ENCODE data around the gene TERT.

TERT gene

GRCh38 chr5:1208743-1209488 lies 86.0 kb downstream of the TERT start:
- H3K79me2 ChIP-seq (ENCODE audit: insufficient read depth, low read length): no peaks in the 10 kb centered on the region
- H2AFZ ChIP-seq (ENCODE audit: low read depth, low read length, severe bottlenecking): no peak overlapping the region
- no peaks in the 10 kb centered on the region for H3K9me3 ChIP-seq (ENCODE audit: insufficient read depth, low read length)
- no peaks in the 10 kb centered on the region for H4K20me1 ChIP-seq (ENCODE audit: low read depth, low read length)
- H3K4me2 ChIP-seq (ENCODE audit: low read depth, low read length, poor library complexity, severe bottlenecking): no peak overlapping the region
- no peaks in the 10 kb centered on the region for H3K9me2 ChIP-seq (replicated peaks; ENCODE audit: insufficient read depth, low read length)
- no peaks in the 10 kb centered on the region for H3F3A ChIP-seq (ENCODE audit: insufficient read depth)
- no peak overlapping the region for H3K4me3 ChIP-seq (ENCODE audit: insufficient read depth, low read length, poor library complexity, severe bottlenecking)
- no peaks in the 10 kb centered on the region for H3K27me3 ChIP-seq (ENCODE audit: low read length)
- no peak overlapping the region for H3K27ac ChIP-seq (ENCODE audit: low read depth, low read length)
- no peaks in the 10 kb centered on the region for H3K36me3 ChIP-seq (ENCODE audit: low read length)
- no peak overlapping the region for H3K9ac ChIP-seq (ENCODE audit: low read length)
- TF ChIP-seq EZH2phosphoT487 (conservative IDR thresholded peaks at IDR 0.05; ENCODE audit: low read length) (no peak), CTCF (IDR thresholded peaks at IDR 0.05; ENCODE audit: insufficient read depth, low read length, poor library complexity, severe bottlenecking) (no peak)

GRCh38 chr5:1208221-1208742 lies 86.6 kb downstream of the TERT start:
- Histone ChIP-seq H3K9me3 (ENCODE audit: insufficient read depth, low read length) (no peaks in the 10 kb centered on the region), H4K20me1 (ENCODE audit: low read depth, low read length) (no peaks in the 10 kb centered on the region), H3K9ac (ENCODE audit: low read length) (no peak overlapping the region), H3K9me2 (replicated peaks; ENCODE audit: insufficient read depth, low read length) (no peaks in the 10 kb centered on the region), H2AFZ (ENCODE audit: low read depth, low read length, severe bottlenecking) (no peak overlapping the region), H3K79me2 (ENCODE audit: insufficient read depth, low read length) (no peaks in the 10 kb centered on the region), H3K36me3 (ENCODE audit: low read length) (no peaks in the 10 kb centered on the region), H3K27ac (ENCODE audit: low read depth, low read length) (no peak overlapping the region), H3K4me2 (ENCODE audit: low read depth, low read length, poor library complexity, severe bottlenecking) (no peak overlapping the region), H3K27me3 (ENCODE audit: low read length) (no peaks in the 10 kb centered on the region), H3F3A (ENCODE audit: insufficient read depth) (no peaks in the 10 kb centered on the region), H3K4me3 (ENCODE audit: insufficient read depth, low read length, poor library complexity, severe bottlenecking) (no peak overlapping the region)
- TF ChIP-seq EZH2phosphoT487 (conservative IDR thresholded peaks at IDR 0.05; ENCODE audit: low read length) (no peak), CTCF (IDR thresholded peaks at IDR 0.05; ENCODE audit: insufficient read depth, low read length, poor library complexity, severe bottlenecking) (no peak)

GRCh38 chr5:1207555-1207954 lies 87.3 kb downstream of the TERT start:
- no peak overlapping the region for H3K4me2 ChIP-seq (ENCODE audit: low read depth, low read length, poor library complexity, severe bottlenecking)
- TF ChIP-seq CTCF (IDR thresholded peaks at IDR 0.05; ENCODE audit: insufficient read depth, low read length, poor library complexity, severe bottlenecking) (no peak), EZH2phosphoT487 (conservative IDR thresholded peaks at IDR 0.05; ENCODE audit: low read length) (no peak)
- no peaks in the 10 kb centered on the region for H3K27me3 ChIP-seq (ENCODE audit: low read length)
- no peak overlapping the region for H2AFZ ChIP-seq (ENCODE audit: low read depth, low read length, severe bottlenecking)
- H3K79me2 ChIP-seq (ENCODE audit: insufficient read depth, low read length): no peaks in the 10 kb centered on the region
- H3K27ac ChIP-seq (ENCODE audit: low read depth, low read length): no peak overlapping the region
- no peak overlapping the region for H3K9ac ChIP-seq (ENCODE audit: low read length)
- H3K9me3 ChIP-seq (ENCODE audit: insufficient read depth, low read length): no peaks in the 10 kb centered on the region
- H3F3A ChIP-seq (ENCODE audit: insufficient read depth): no peaks in the 10 kb centered on the region
- no peaks in the 10 kb centered on the region for H3K36me3 ChIP-seq (ENCODE audit: low read length)
- H4K20me1 ChIP-seq (ENCODE audit: low read depth, low read length): no peaks in the 10 kb centered on the region
- H3K4me3 ChIP-seq (ENCODE audit: insufficient read depth, low read length, poor library complexity, severe bottlenecking): no peak overlapping the region
- no peaks in the 10 kb centered on the region for H3K9me2 ChIP-seq (replicated peaks; ENCODE audit: insufficient read depth, low read length)
